GM18951 (cell line): Measurements from ENCODE around the gene ADAMTS20.
"Not testable (repeated sequence)": the region's sequence is repeated elsewhere in the genome, so short reads cannot be mapped to it uniquely, and the experiment has no call there.

ENCODE experiments used
- POLR2A ChIP-seq: IDR thresholded peaks from 4 replicates; pipeline ENCODE4 v1.6.1; 2011; ENCODE audit warnings: mild to moderate bottlenecking; ENCODE audit not compliant: insufficient read length, insufficient read depth; ENCODE audit errors: extremely low read depth
- in situ Hi-C: fragments of 300-500 bp; cut with MboI; formaldehyde crosslinking; loops from one replicate; pipeline ENCODE4 v1.12.0; 2022; ENCODE audit warnings: low sequenced_read_pairs, mixed read lengths, inconsistent platforms; ENCODE audit not compliant: unreplicated experiment

ADAMTS20 gene

GRCh38 chr12:43556057-43556456 is 4.1 kb upstream of the ADAMTS20 start:
- in situ Hi-C loops = no loop called here
- no peak for TF ChIP-seq POLR2A

- in situ Hi-C loops = no loop called here
- TF ChIP-seq POLR2A = no peak
Measured at GRCh38 chr12:43551279-43551970, 578 bp downstream of the ADAMTS20 start.

- in situ Hi-C loops = no loop called here
- no peak for TF ChIP-seq POLR2A
Measured at GRCh38 chr12:43550831-43551271, 1.2 kb downstream of the ADAMTS20 start.

GRCh38 chr12:43544703-43545102 is 7.3 kb downstream of the ADAMTS20 start:
- in situ Hi-C loops = no loop called here
- TF ChIP-seq POLR2A = no peak

- no peak for TF ChIP-seq POLR2A
- in situ Hi-C loops = no loop called here
Measured at GRCh38 chr12:43540470-43540869, 11.5 kb downstream of the ADAMTS20 start.

- in situ Hi-C loops = not testable (repeated sequence)
Measured at GRCh38 chr12:43537675-43538074, 14.3 kb downstream of the ADAMTS20 start.

GRCh38 chr12:43516045-43516444 is 36.0 kb downstream of the ADAMTS20 start:
- no peak for TF ChIP-seq POLR2A
- in situ Hi-C loops = loop anchor here (25.0 kb wide), 1 partner anchor 371 kb away; no protein-coding TSS in a partner anchor

- in situ Hi-C loops = loop anchor here (25.0 kb wide), 1 partner anchor 386 kb away; no protein-coding TSS in a partner anchor
- no peak for TF ChIP-seq POLR2A
Measured at GRCh38 chr12:43501703-43502102, 50.3 kb downstream of the ADAMTS20 start.

GRCh38 chr12:43493261-43493797 is 58.7 kb downstream of the ADAMTS20 start:
- in situ Hi-C loops = no loop called here
- no peak for TF ChIP-seq POLR2A

- in situ Hi-C loops = no loop called here
- TF ChIP-seq POLR2A = no peak
Measured at GRCh38 chr12:43482311-43483085, 69.5 kb downstream of the ADAMTS20 start.

GRCh38 chr12:43480591-43480990 is 71.4 kb downstream of the ADAMTS20 start:
- in situ Hi-C loops = no loop called here
- TF ChIP-seq POLR2A = no peak

GRCh38 chr12:43462741-43463140 is 89.3 kb downstream of the ADAMTS20 start:
- no peak for TF ChIP-seq POLR2A
- in situ Hi-C loops = no loop called here

- TF ChIP-seq POLR2A = no peak
Measured at GRCh38 chr12:43462080-43462479, 89.9 kb downstream of the ADAMTS20 start.

GRCh38 chr12:43459285-43459684 is 92.7 kb downstream of the ADAMTS20 start:
- in situ Hi-C loops = no loop called here
- TF ChIP-seq POLR2A = no peak

More at GRCh38 chr12:43462080-43462479, 89.9 kb downstream of the ADAMTS20 start:
- in situ Hi-C loops = no loop called here
